A204.1 (cell line): ENCODE data around the gene PGAP3.
"Not testable (repeated sequence)": the region's sequence is repeated elsewhere in the genome, so short reads cannot be mapped to it uniquely, and the experiment has no call there.

Source experiments
- FAIRE-seq: peaks from 2 replicates; lab custom pipeline; 2012; peaks lifted over from hg19 to GRCh38; lab: Jason Lieb, UNC

PGAP3 gene

GRCh38 chr17:39687546-39688474 is at the start of gene PGAP3:
Gene PGAP3 (minus strand): TSS chr17:39688057. CDS start chr17:39688014, 43 bp downstream.
- FAIRE-seq: peak; percentile 49

- no peak for FAIRE-seq
Measured at GRCh38 chr17:39737206-39737759, 49.4 kb upstream of the PGAP3 start.

- FAIRE-seq: no peak
Measured at GRCh38 chr17:39736319-39737165, 48.7 kb upstream of the PGAP3 start.

GRCh38 chr17:39735882-39736281 is 48.0 kb upstream of the PGAP3 start:
- FAIRE-seq: no peak

GRCh38 chr17:39732586-39732985 is 44.7 kb upstream of the PGAP3 start:
- FAIRE-seq: no peak

- no peak for FAIRE-seq
Measured at GRCh38 chr17:39730095-39730921, 42.5 kb upstream of the PGAP3 start, which contains the start of gene MIEN1. Gene MIEN1 (minus strand): TSS chr17:39730532. CDS start chr17:39730495, 37 bp downstream.

- FAIRE-seq: no peak
Measured at GRCh38 chr17:39729280-39729851, 41.5 kb upstream of the PGAP3 start.

- no peak for FAIRE-seq
Measured at GRCh38 chr17:39727556-39727955, 39.7 kb upstream of the PGAP3 start.

GRCh38 chr17:39726617-39727016 is 38.8 kb upstream of the PGAP3 start:
- no peak for FAIRE-seq

- not testable (repeated sequence) for FAIRE-seq
Measured at GRCh38 chr17:39725923-39726322, 38.1 kb upstream of the PGAP3 start.

- no peak for FAIRE-seq
Measured at GRCh38 chr17:39724731-39725130, 36.9 kb upstream of the PGAP3 start.

- no peak for FAIRE-seq
Measured at GRCh38 chr17:39722965-39723848, 35.4 kb upstream of the PGAP3 start.

- FAIRE-seq: no peak
Measured at GRCh38 chr17:39722104-39722503, 34.2 kb upstream of the PGAP3 start.

- no peak for FAIRE-seq
Measured at GRCh38 chr17:39719563-39720355, 31.9 kb upstream of the PGAP3 start.

- no peak for FAIRE-seq
Measured at GRCh38 chr17:39717660-39718059, 29.8 kb upstream of the PGAP3 start.

GRCh38 chr17:39716879-39717536 is 29.2 kb upstream of the PGAP3 start:
- FAIRE-seq: no peak

- no peak for FAIRE-seq
Measured at GRCh38 chr17:39716073-39716818, 28.4 kb upstream of the PGAP3 start.
